ENCODE measurements around the gene LRMDA.

The LRMDA gene

DNA sequence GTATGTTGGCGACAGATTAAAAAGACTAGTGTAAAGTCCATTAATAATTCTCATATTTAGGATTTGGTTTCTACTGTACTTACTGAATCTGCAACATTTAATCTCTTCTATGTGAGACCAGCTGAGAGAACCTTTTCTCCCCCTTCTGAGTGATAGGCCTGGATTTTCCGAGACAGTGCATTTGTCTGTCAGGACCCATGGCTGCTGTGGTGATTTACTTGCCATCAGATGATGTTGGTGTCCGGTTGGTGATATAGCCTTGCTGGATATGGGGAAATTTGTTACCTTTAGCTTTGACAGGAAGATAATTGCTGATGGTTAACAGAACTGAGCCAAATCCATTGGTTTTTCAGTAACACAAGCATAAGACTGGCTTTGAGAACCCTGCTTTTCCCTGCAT lies 517.2 kb downstream of the LRMDA start:
- TF ChIP-seq, protein P1, sequence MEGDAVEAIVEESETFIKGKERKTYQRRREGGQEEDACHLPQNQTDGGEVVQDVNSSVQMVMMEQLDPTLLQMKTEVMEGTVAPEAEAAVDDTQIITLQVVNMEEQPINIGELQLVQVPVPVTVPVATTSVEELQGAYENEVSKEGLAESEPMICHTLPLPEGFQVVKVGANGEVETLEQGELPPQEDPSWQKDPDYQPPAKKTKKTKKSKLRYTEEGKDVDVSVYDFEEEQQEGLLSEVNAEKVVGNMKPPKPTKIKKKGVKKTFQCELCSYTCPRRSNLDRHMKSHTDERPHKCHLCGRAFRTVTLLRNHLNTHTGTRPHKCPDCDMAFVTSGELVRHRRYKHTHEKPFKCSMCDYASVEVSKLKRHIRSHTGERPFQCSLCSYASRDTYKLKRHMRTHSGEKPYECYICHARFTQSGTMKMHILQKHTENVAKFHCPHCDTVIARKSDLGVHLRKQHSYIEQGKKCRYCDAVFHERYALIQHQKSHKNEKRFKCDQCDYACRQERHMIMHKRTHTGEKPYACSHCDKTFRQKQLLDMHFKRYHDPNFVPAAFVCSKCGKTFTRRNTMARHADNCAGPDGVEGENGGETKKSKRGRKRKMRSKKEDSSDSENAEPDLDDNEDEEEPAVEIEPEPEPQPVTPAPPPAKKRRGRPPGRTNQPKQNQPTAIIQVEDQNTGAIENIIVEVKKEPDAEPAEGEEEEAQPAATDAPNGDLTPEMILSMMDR (IDR thresholded peaks at IDR 0.05; ENCODE audit: low read depth, low read length), result no peak
- no peak for DNase-seq (ENCODE audit: extremely low read depth, low read depth)

DNA sequence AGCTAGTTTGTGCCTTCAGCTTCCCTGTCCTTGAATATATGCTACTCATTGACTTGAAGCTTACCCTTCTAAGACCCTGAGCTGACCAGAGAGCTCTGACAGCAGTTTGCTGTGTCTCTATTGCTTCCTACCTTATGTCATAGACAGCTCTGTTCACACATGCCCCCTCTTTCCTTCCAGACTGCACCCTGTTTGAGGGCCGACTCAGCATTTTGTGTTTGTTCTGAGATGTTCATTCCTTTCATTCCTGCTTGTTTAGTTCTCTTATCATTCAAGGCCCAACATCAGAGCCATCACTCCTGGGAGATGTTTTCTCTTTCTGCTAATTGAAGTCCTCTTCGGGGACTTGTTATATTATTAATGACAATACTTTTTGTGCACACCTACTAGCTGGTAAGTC lies 518.9 kb downstream of the LRMDA start:
- TF ChIP-seq, protein P1 (IDR thresholded peaks at IDR 0.05; ENCODE audit: low read depth, low read length), result no peak
- DNase-seq (ENCODE audit: extremely low read depth, low read depth), result no peak

DNA sequence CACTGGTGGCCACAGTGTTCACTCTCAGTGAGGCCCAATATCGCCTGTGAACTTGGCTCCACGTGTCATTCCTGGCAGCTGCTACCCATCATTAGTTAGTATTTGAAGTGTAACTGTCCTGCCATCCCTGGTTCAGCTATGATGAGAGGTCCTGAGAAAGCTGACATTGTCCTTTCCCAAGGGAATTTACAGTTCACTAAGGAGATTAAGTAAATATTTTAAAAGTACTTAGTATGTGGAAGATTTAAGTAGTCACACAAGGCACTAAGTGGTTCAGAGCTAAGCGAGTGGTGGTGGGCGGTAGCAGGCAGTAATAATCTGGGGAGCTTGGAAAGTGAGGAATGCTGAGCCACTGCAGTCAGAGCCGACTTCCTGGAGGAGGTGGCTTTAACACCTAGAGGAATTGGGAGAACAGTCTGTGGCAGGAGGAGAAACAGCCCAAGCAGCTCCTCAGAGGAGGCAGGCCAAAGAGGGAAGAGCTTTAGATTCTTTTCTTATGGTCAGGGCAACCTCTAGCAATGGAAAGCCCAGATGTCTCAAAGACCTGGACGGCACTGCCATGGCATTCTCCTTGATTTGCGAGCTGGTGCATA lies 519.7 kb downstream of the LRMDA start:
- DNase-seq (ENCODE audit: extremely low read depth, low read depth), result no peak
- TF ChIP-seq, protein P1 (IDR thresholded peaks at IDR 0.05; ENCODE audit: low read depth, low read length), result no peak

DNA sequence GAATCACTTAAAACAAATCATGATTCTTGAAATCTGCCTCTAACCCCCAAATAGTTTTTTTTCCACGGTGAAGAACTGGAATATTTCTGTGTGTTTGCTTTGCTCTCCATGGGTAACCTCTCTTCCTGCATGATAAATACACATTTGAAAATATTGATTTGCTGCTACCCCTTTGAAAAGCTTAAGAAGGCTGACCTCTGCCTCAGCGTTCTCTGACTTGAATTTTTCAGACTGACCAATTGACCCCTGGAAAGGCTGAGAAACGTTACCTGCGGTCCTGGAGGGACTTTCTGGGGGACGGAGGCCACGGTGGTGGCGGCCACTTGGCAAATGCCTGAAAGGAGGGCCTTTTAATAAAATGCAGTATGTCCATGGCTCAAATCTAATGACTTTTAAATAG lies 520.2 kb downstream of the LRMDA start:
- TF ChIP-seq, protein P1 (IDR thresholded peaks at IDR 0.05; ENCODE audit: low read depth, low read length), result no peak
- no peak for DNase-seq (ENCODE audit: extremely low read depth, low read depth)

DNA sequence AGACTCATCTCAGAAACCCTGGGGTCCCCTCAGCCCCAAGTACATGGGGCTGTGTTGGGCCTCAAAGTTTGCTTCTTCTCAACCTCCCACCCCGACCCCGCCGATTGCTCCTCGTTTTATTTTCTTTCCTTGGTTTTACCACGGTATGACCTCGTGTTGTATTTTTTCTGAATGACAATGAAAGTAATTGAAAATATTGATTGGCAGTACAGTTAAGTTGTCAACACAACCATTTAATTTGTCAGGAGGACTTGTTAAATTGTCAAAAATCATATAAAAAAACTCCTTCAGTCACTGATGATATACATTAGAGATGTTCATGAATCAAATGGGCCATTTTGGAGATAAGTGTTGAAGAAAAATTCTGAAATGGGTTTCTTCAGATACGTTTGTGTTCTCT lies 520.7 kb downstream of the LRMDA start:
- no peak for DNase-seq (ENCODE audit: extremely low read depth, low read depth)
- TF ChIP-seq, protein P1 (IDR thresholded peaks at IDR 0.05; ENCODE audit: low read depth, low read length), result no peak

DNA sequence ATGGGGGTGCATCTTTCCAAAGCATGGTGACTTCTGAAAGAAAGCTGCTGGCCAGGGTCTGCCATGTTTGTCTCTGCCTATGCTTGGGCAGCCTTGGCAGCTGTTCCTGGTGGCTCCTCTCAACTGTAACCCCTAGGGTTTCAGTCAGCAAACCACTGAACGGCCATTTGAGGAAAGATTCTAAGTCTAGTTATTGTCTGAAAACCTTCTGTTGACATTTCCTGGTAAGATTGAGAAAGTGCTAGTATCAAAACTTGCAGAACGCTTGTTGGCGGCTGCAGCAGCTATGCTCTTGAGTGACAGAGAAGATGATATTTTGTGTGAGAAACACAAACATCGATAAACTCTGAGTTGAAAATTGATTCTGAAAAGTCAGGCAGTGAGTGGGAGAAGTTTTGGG lies 523.1 kb downstream of the LRMDA start:
- TF ChIP-seq, protein P1 (IDR thresholded peaks at IDR 0.05; ENCODE audit: low read depth, low read length), result no peak
- no peak for DNase-seq (ENCODE audit: extremely low read depth, low read depth)

DNA sequence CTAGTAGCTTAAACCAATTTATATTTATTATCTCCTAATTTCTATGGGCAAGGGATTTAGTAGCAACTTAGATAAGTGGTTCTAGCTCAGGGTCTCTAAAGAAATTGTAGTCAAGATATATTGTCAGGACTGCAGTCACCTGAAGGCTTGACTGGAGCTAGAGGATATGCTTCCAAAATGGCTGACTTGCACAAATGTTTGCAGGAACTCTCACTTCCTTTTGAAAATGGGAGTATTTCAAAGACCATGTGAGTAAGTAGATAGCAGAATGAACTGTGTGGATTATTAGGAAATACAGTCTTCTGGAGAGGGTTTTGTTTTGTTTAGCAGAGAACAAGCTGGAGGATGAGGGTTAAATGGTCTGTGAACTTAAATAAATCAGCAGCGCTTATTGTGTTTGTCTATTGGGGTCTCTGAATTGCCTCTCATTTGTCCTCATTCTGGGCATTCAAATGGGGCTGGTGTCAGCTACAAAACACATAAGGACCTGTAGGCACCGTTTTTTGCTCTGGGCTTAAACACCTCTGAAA lies 524.6 kb downstream of the LRMDA start:
- DNase-seq (ENCODE audit: extremely low read depth, low read depth), result no peak
- TF ChIP-seq, protein P1 (IDR thresholded peaks at IDR 0.05; ENCODE audit: low read depth, low read length), result no peak

Measured in AG09319 (cell line).